ENCODE results near the gene MRNIP.

GRCh38 chr5:179854356-179854755 is 4.3 kb downstream of the MRNIP start:
- TF ChIP-seq CTCF (IDR thresholded peaks at IDR 0.05) (no peak), POLR2A (IDR thresholded peaks at IDR 0.05) (no peak)
